Ishikawa (cell line): ENCODE results near the gene ERP29.

Experiments used
- CEBPB ChIP-seq: IDR thresholded peaks from 2 replicates; pipeline ENCODE4 v1.6.1; 2012
- CREB1 ChIP-seq: IDR thresholded peaks from 2 replicates; pipeline ENCODE4 v1.6.1; 2012; ENCODE audit warnings: low read depth
- EGR1 ChIP-seq: IDR thresholded peaks from 2 replicates; pipeline ENCODE4 v1.6.1; 2012
- EP300 ChIP-seq: IDR thresholded peaks from 2 replicates; pipeline ENCODE4 v1.6.1; 2012; ENCODE audit warnings: borderline replicate concordance
- FOXM1 ChIP-seq: IDR thresholded peaks from 2 replicates; pipeline ENCODE4 v1.6.1; 2012; ENCODE audit warnings: low read depth, borderline replicate concordance
- MAX ChIP-seq: IDR thresholded peaks from 2 replicates; pipeline ENCODE4 v1.6.1; 2012
- NFIC ChIP-seq: IDR thresholded peaks from 2 replicates; pipeline ENCODE4 v1.6.1; 2012
- RAD21 ChIP-seq: IDR thresholded peaks from 2 replicates; pipeline ENCODE4 v1.6.1; 2012; ENCODE audit warnings: low read depth
- REST ChIP-seq: IDR thresholded peaks from 2 replicates; pipeline ENCODE4 v1.6.1; 2012; ENCODE audit warnings: low read depth, mild to moderate bottlenecking
- TAF1 ChIP-seq: IDR thresholded peaks from 2 replicates; pipeline ENCODE4 v1.6.1; 2012; ENCODE audit warnings: low read depth, mild to moderate bottlenecking
- TCF12 ChIP-seq: IDR thresholded peaks from 2 replicates; pipeline ENCODE4 v1.6.1; 2012; ENCODE audit warnings: low read depth
- TEAD4 ChIP-seq: IDR thresholded peaks from 2 replicates; pipeline ENCODE4 v1.6.1; 2012
- USF1 ChIP-seq: IDR thresholded peaks from 2 replicates; pipeline ENCODE4 v1.6.1; 2012
- YY1 ChIP-seq: IDR thresholded peaks from 2 replicates; pipeline ENCODE4 v1.6.1; 2012; ENCODE audit warnings: low read depth
- ZBTB7A ChIP-seq: IDR thresholded peaks from 2 replicates; pipeline ENCODE4 v1.6.1; 2012; ENCODE audit warnings: low read depth

ERP29 gene

GRCh38 chr12:112011685-112012084, 1.5 kb upstream of the ERP29 start:
- TF ChIP-seq FOXM1 (no peak), YY1 (no peak), EGR1 (no peak), CREB1 (no peak), NFIC (no peak), MAX (no peak), EP300 (no peak), TCF12 (no peak), ZBTB7A (no peak), CEBPB (no peak)

GRCh38 chr12:112013601-112014402, 576 bp downstream of the ERP29 start:
- TF ChIP-seq CREB1 (no peak), TEAD4 (no peak), TCF12 (no peak), MAX (peak; percentile 62; the same call in 1 of the 2 replicates), ZBTB7A (peak; percentile 81; the same call in 1 of the 2 replicates), NFIC (0 out of 2 replicates have a peak, but pooled peaks have one; percentile 7)

GRCh38 chr12:112015938-112016337, 2.7 kb downstream of the ERP29 start:
- no peak for TF ChIP-seq RAD21
- TF ChIP-seq CEBPB: no peak
- TF ChIP-seq MAX: no peak
- TF ChIP-seq TEAD4: no peak
- no peak for TF ChIP-seq EP300
- TF ChIP-seq YY1: no peak
- TF ChIP-seq TCF12: no peak
- no peak for TF ChIP-seq EGR1
- no peak for TF ChIP-seq FOXM1
- TF ChIP-seq ZBTB7A: no peak
- TF ChIP-seq NFIC: no peak
- TF ChIP-seq REST: no peak
- TF ChIP-seq USF1: no peak
- TF ChIP-seq CREB1: no peak
- TF ChIP-seq TAF1: no peak

- TF ChIP-seq MAX (no peak), EGR1 (no peak), CREB1 (no peak), TAF1 (no peak), NFIC (no peak), REST (no peak), TEAD4 (no peak), USF1 (no peak), YY1 (no peak), FOXM1 (no peak), TCF12 (no peak), RAD21 (no peak), ZBTB7A (no peak)
Measured at GRCh38 chr12:112017041-112017440, 3.8 kb downstream of the ERP29 start.

- no peak for TF ChIP-seq ZBTB7A
- no peak for TF ChIP-seq YY1
- no peak for TF ChIP-seq TAF1
- TF ChIP-seq TCF12: no peak
- TF ChIP-seq USF1: no peak
- TF ChIP-seq EGR1: no peak
- TF ChIP-seq TEAD4: no peak
- no peak for TF ChIP-seq REST
- no peak for TF ChIP-seq MAX
- TF ChIP-seq FOXM1: no peak
- no peak for TF ChIP-seq CREB1
- TF ChIP-seq RAD21: no peak
- TF ChIP-seq EP300: no peak
Measured at GRCh38 chr12:112018571-112019237, 5.5 kb downstream of the ERP29 start.
